ENCODE measurements around the gene DAGLA. TPM values are rescaled to one million over a fixed set of nuclear protein-coding genes. Genes with fewer than 3 reads are reported as not detected.

Gene DAGLA
- total RNA-seq, 1 experiment from 2014 or later: 4.5 TPM

DNA sequence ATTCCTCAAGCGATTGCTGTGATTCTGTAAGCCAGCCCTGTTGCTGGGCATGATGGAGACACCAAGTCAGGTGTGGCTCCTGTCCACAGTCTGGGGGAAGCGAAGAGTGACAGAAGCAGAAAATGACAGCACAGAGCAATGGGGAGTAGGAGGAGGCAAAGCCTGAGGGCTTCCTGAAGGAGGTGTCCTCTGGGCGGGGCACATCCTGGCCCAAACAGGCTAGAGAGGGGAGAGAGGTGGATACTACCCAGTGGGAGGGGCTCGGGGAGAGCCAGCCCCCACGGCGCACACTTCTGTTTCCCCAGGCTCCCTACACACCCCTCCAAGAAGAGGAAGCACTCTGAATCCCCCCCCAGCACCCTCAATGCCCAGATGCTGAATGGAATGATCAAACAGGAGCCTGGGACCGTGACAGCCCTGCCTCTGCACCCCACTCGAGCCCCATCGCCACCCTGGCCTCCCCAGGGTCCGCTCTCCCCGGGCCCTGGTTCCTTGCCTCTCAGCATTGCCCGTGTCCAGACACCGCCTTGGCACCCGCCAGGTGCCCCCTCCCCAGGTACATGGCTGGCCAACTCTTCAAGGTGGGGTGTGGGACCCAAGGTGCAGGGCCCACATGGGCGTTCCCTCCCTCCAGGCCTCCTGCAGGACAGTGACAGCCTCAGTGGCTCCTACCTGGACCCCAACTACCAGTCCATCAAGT, 91.2 kb downstream of the DAGLA start:
- no peak overlapping the region for H3T11ph ChIP-seq (ENCODE audit: low read length)
- H3K56ac ChIP-seq (ENCODE audit: insufficient read length, low read depth, low read length): no peak overlapping the region
- H3K9me3 ChIP-seq (ENCODE audit: control insufficient read depth, low read depth, low read length): no peaks in the 10 kb centered on the region
- no peak overlapping the region for H3K4ac ChIP-seq (ENCODE audit: low read depth, low read length)
- no peaks in the 10 kb centered on the region for H3K4me1 ChIP-seq (ENCODE audit: insufficient read depth, low read length)
- H2AK5ac ChIP-seq (ENCODE audit: insufficient read length, low read length): no peak overlapping the region
- H3K23me2 ChIP-seq (ENCODE audit: insufficient read length, low read depth, low read length, poor library complexity, severe bottlenecking): no peaks in the 10 kb centered on the region
- H3K23ac ChIP-seq (ENCODE audit: insufficient read length, low read depth, low read length): no peak overlapping the region
- no peak overlapping the region for H4K5ac ChIP-seq (ENCODE audit: insufficient read length, low read depth, low read length)
- Mint-ChIP-seq H3K4me3 (peak overlapping the region in 1 of 2 experiments; percentile 56; a peak in 1 of 5 replicates), H3K4me1 (peaks cover 13 to 22% of the 10 kb centered on the region in 2 experiments), H3K27me3 (ENCODE audit: low read depth) (no peaks in the 10 kb centered on the region; the same call in 1 of the 2 replicates), H3K27ac (peak overlapping the region; percentile 16 to 40 (median 21); a peak in 1 of 7 replicates), H3K9me3 (peaks cover 0 to 2% of the 10 kb centered on the region in 2 experiments; a peak in 1 of 5 replicates), H3K36me3 (ENCODE audit: insufficient read depth in 1 of 3, low read depth in 3 of 3) (no peaks in the 10 kb centered on the region; a peak in 1 of 7 replicates)
- DNase-seq: no peak
- H3K4me2 ChIP-seq (ENCODE audit: insufficient read depth, insufficient read length, low read length): no peak overlapping the region
- no peak overlapping the region for H3K9ac ChIP-seq (ENCODE audit: extremely low read depth, insufficient read length, low read length)
- no CpG with 5 or more reads among the region's 15 CpGs for WGBS (ENCODE audit: extremely low coverage, insufficient read length, low lambda C conversion rate)
- no peak overlapping the region for H2BK120ac ChIP-seq (ENCODE audit: low read depth, low read length, poor library complexity, severe bottlenecking)
- no peaks in the 10 kb centered on the region for H3K79me2 ChIP-seq (ENCODE audit: insufficient read depth, low read length)
- TF ChIP-seq, protein P1, sequence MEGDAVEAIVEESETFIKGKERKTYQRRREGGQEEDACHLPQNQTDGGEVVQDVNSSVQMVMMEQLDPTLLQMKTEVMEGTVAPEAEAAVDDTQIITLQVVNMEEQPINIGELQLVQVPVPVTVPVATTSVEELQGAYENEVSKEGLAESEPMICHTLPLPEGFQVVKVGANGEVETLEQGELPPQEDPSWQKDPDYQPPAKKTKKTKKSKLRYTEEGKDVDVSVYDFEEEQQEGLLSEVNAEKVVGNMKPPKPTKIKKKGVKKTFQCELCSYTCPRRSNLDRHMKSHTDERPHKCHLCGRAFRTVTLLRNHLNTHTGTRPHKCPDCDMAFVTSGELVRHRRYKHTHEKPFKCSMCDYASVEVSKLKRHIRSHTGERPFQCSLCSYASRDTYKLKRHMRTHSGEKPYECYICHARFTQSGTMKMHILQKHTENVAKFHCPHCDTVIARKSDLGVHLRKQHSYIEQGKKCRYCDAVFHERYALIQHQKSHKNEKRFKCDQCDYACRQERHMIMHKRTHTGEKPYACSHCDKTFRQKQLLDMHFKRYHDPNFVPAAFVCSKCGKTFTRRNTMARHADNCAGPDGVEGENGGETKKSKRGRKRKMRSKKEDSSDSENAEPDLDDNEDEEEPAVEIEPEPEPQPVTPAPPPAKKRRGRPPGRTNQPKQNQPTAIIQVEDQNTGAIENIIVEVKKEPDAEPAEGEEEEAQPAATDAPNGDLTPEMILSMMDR (conservative IDR thresholded peaks at IDR 0.05): no peak
- H2BK20ac ChIP-seq (ENCODE audit: low read depth, low read length, poor library complexity, severe bottlenecking): no peak overlapping the region
- H2BK12ac ChIP-seq (ENCODE audit: insufficient read length, low read depth, low read length): no peak overlapping the region
- H3K27ac ChIP-seq (ENCODE audit: insufficient read length, low read depth, low read length): no peak overlapping the region
- no peak overlapping the region for H2AFZ ChIP-seq (ENCODE audit: low read length)
- H3K79me1 ChIP-seq (ENCODE audit: insufficient read depth, low read depth, low read length, poor library complexity, severe bottlenecking): no peaks in the 10 kb centered on the region
- no peak overlapping the region for H2BK5ac ChIP-seq (ENCODE audit: insufficient read length, low read length)
- H2BK15ac ChIP-seq (ENCODE audit: low read depth, low read length): no peak overlapping the region
- no peaks in the 10 kb centered on the region for H3K27me3 ChIP-seq (ENCODE audit: insufficient read depth, low read length)
- no peak overlapping the region for H4K91ac ChIP-seq (ENCODE audit: insufficient read length, low read depth, low read length)
- no peaks in the 10 kb centered on the region for H4K20me1 ChIP-seq (ENCODE audit: control insufficient read depth, insufficient read depth, insufficient read length)
- no peak overlapping the region for H4K8ac ChIP-seq (replicated peaks; ENCODE audit: insufficient read length, low read depth, low read length)
- H3K18ac ChIP-seq (ENCODE audit: insufficient read length, low read depth, low read length): no peak overlapping the region
- H3K14ac ChIP-seq (ENCODE audit: insufficient read depth, low read length): no peak overlapping the region; the same call in 1 of the 2 replicates

Data from H9 (cell line).